DND-41 (cell line): ENCODE data around the gene TMA7.

Experiments
- CTCF ChIP-seq: IDR thresholded peaks from 2 replicates; pipeline ENCODE4 v1.5.1; 2012; ENCODE audit warnings: borderline replicate concordance, low read length, moderate library complexity, mild to moderate bottlenecking; ENCODE audit not compliant: poor library complexity, severe bottlenecking; ENCODE audit errors: extremely low read depth
- EZH2 ChIP-seq: IDR thresholded peaks from 3 replicates; pipeline ENCODE4 v1.6.1; 2012; ENCODE audit warnings: borderline replicate concordance, low read depth, mild to moderate bottlenecking, moderate library complexity, low read length, inconsistent platforms; ENCODE audit not compliant: severe bottlenecking

- TF ChIP-seq CTCF: no peak
- TF ChIP-seq EZH2: no peak
These were observed 30.2 kb downstream of the TMA7 start for GRCh38 chr3:48470286-48470685.
